GM21737 (cell line): ENCODE results near the gene KBTBD3.
"Not testable (repeated sequence)": the region's sequence is repeated elsewhere in the genome, so short reads cannot be mapped to it uniquely, and the experiment has no call there.

Experiments
- ATAC-seq: cut with Tn5 transposase; IDR thresholded peaks from one replicate; pipeline ENCODE4 v1.9.1; 2021; ENCODE audit warnings: mild to moderate bottlenecking, moderate library complexity; ENCODE audit not compliant: unreplicated experiment

KBTBD3 gene

GRCh38 chr11:106012744-106013143 is 64.4 kb downstream of the KBTBD3 start:
- ATAC-seq, result no peak

GRCh38 chr11:106011481-106011880 is 65.7 kb downstream of the KBTBD3 start:
- ATAC-seq, result no peak

GRCh38 chr11:106003094-106003493 is 74.1 kb downstream of the KBTBD3 start:
- not testable (repeated sequence) for ATAC-seq

- no peak for ATAC-seq
Observed at GRCh38 chr11:106001304-106002012, 75.7 kb downstream of the KBTBD3 start.
